22Rv1 (cell line): ENCODE data around the gene ANO9.

Experiments
- H3K27ac ChIP-seq: fragments of 450-650 bp; 2 replicates; pipeline ENCODE4 v1.5.1; 2017
- CTCF ChIP-seq: fragments of 450-650 bp; IDR thresholded peaks from 2 replicates; pipeline ENCODE4 v1.5.1; 2017; ENCODE audit warnings: mild to moderate bottlenecking
- ZFX ChIP-seq: fragments of 450-650 bp; IDR thresholded peaks from 2 replicates; pipeline ENCODE4 v1.6.1; 2017; ENCODE audit warnings: antibody characterized with exemption, borderline replicate concordance

The ANO9 gene

GRCh38 chr11:408154-409007 is 33.4 kb downstream of the ANO9 start:
- H3K27ac ChIP-seq = peak overlapping the region; percentile 54
- TF ChIP-seq ZFX (no peak), CTCF (no peak)

- peak overlapping the region; percentile 54 for H3K27ac ChIP-seq
- TF ChIP-seq ZFX = no peak
- TF ChIP-seq CTCF = no peak
These were observed 34.1 kb downstream of the ANO9 start for GRCh38 chr11:407651-408123.

- H3K27ac ChIP-seq = peak overlapping the region; percentile 73
- TF ChIP-seq CTCF = peak; percentile 35; the same call in 1 of the 2 replicates
- TF ChIP-seq ZFX = no peak
These were observed 34.8 kb downstream of the ANO9 start for GRCh38 chr11:406796-407650.

GRCh38 chr11:405954-406795 is 35.6 kb downstream of the ANO9 start:
- H3K27ac ChIP-seq = peak overlapping the region; percentile 73
- TF ChIP-seq ZFX (no peak), CTCF (no peak)

- no peak for TF ChIP-seq CTCF
- TF ChIP-seq ZFX = no peak
- H3K27ac ChIP-seq = peak overlapping the region; percentile 73
These were observed 36.4 kb downstream of the ANO9 start for GRCh38 chr11:405323-405953.

- TF ChIP-seq CTCF (no peak), ZFX (no peak)
- peak overlapping the region; percentile 73 for H3K27ac ChIP-seq
These were observed 37.1 kb downstream of the ANO9 start for GRCh38 chr11:404551-405264.
